CD4-positive, alpha-beta T cell (primary cell): ENCODE results near the gene RPIA. TPM values are rescaled to one million over a fixed set of nuclear protein-coding genes. Genes with fewer than 3 reads are reported as not detected.

ENCODE experiments used
- ATAC-seq: fragments of 200-7000 bp; cut with Tn5 transposase; one replicate; pipeline ENCODE4 v1.10.0; 2022; ENCODE audit warnings: mild to moderate bottlenecking; ENCODE audit not compliant: poor library complexity
- CTCF ChIA-PET: fragments of 350-600 bp; sonication (Branson Sonifier 250); formaldehyde crosslinking; loops from one replicate; lab custom pipeline; 2021; ENCODE audit warnings: antibody characterized with exemption, inconsistent platforms; lab: Charles Lee
- POLR2A ChIA-PET: fragments of 350-600 bp; sonication (Branson Sonifier 250); formaldehyde crosslinking; loops from one replicate; lab custom pipeline; 2021; ENCODE audit warnings: antibody characterized with exemption, inconsistent platforms; lab: Charles Lee
- DNase-seq, 14 experiments: peaks; one replicate each; pipeline ENCODE4 v3.0.0-alpha.2; 2013 to 2020; ENCODE audit warnings: mixed read lengths in 2 of 14
- H3K27ac ChIP-seq, 2 donors: one replicate each; pipeline versions ENCODE4 v1.5.1 to v1.7.0; 2013; ENCODE audit warnings: low read length in 2 of 2, low read depth in 1 of 2, mild to moderate bottlenecking in 1 of 2
- H3K27me3 ChIP-seq, 2 experiments: 1 replicate in 1 of 2; 2 replicates in 1 of 2; pipeline versions ENCODE4 v1.6.1 to v1.7.0; 2013; ENCODE audit warnings: low read length in 2 of 2, control low read depth in 1 of 2, mild to moderate bottlenecking in 1 of 2, moderate library complexity in 1 of 2; ENCODE audit not compliant: insufficient read depth in 2 of 2, control insufficient read depth in 1 of 2
- H3K36me3 ChIP-seq: one replicate; pipeline ENCODE4 v1.6.1; 2013; ENCODE audit warnings: low read length, control low read depth; ENCODE audit not compliant: insufficient read depth
- H3K4me1 ChIP-seq: one replicate; pipeline ENCODE4 v1.6.1; 2013; ENCODE audit warnings: low read length, control low read depth; ENCODE audit not compliant: insufficient read depth
- H3K4me3 ChIP-seq: one replicate; pipeline ENCODE4 v1.5.1; 2013; ENCODE audit warnings: mild to moderate bottlenecking, low read length, moderate library complexity
- H3K9me3 ChIP-seq, 2 experiments: 1 replicate in 1 of 2; 2 replicates in 1 of 2; pipeline versions ENCODE4 v1.6.1 to v1.7.0; 2013; ENCODE audit warnings: low read length in 2 of 2, mild to moderate bottlenecking in 2 of 2, control low read depth in 1 of 2, moderate library complexity in 1 of 2; ENCODE audit not compliant: control insufficient read depth in 1 of 2, insufficient read depth in 1 of 2
- H3K27ac Mint-ChIP-seq: one replicate; pipeline ENCODE4 v1.8.0; 2020; ENCODE audit warnings: mixed read lengths
- H3K27me3 Mint-ChIP-seq: one replicate; pipeline ENCODE4 v1.8.0; 2021; ENCODE audit warnings: mixed read lengths
- H3K36me3 Mint-ChIP-seq: one replicate; pipeline ENCODE4 v1.8.0; 2021; ENCODE audit warnings: low read depth, mixed read lengths
- H3K4me1 Mint-ChIP-seq: one replicate; pipeline ENCODE4 v1.8.0; 2021; ENCODE audit warnings: low read depth, mixed read lengths
- H3K4me3 Mint-ChIP-seq: one replicate; pipeline ENCODE4 v1.8.0; 2020; ENCODE audit warnings: mild to moderate bottlenecking, mixed read lengths
- H3K9me3 Mint-ChIP-seq: one replicate; pipeline ENCODE4 v1.8.0; 2020; ENCODE audit warnings: mixed read lengths
- intact Hi-C, 2 experiments: fragments of 100-400 bp; cut with DNase I in 1 of 2; cut with micrococcal nuclease in 1 of 2; formaldehyde crosslinking; loops; one replicate each; pipeline versions ENCODE4 v1.15.1 to v1.9.0; 2023 to 2025; cut with DNase I, micrococcal nuclease
- total RNA-seq, 174 experiments: library from RNA in 2 of 174; stranded (reverse) in 2 of 174; gene quantifications; one replicate each; pipeline ENCODE4 v1.2.3 and lab custom pipeline; 2021 to 2026
- TF ChIP-seq, protein P1 (sequence below): fragments of 200-600 bp; IDR thresholded peaks from one replicate; pipeline ENCODE4 v1.8.0; 2022; ENCODE audit warnings: antibody characterized with exemption, mild to moderate bottlenecking

Gene RPIA
- total RNA-seq, 2 experiments from 2014 or later = 21.6 to 24.7 TPM

- Mint-ChIP-seq H3K27me3 (no peaks in the 10 kb centered on the region), H3K9me3 (no peaks in the 10 kb centered on the region), H3K27ac (no peak overlapping the region), H3K36me3 (no peaks in the 10 kb centered on the region), H3K4me1 (no peaks in the 10 kb centered on the region), H3K4me3 (no peak overlapping the region)
- no peak for DNase-seq
- H3K27ac ChIP-seq = no peak overlapping the region
- H3K4me3 ChIP-seq = no peak overlapping the region
- TF ChIP-seq, protein P1, sequence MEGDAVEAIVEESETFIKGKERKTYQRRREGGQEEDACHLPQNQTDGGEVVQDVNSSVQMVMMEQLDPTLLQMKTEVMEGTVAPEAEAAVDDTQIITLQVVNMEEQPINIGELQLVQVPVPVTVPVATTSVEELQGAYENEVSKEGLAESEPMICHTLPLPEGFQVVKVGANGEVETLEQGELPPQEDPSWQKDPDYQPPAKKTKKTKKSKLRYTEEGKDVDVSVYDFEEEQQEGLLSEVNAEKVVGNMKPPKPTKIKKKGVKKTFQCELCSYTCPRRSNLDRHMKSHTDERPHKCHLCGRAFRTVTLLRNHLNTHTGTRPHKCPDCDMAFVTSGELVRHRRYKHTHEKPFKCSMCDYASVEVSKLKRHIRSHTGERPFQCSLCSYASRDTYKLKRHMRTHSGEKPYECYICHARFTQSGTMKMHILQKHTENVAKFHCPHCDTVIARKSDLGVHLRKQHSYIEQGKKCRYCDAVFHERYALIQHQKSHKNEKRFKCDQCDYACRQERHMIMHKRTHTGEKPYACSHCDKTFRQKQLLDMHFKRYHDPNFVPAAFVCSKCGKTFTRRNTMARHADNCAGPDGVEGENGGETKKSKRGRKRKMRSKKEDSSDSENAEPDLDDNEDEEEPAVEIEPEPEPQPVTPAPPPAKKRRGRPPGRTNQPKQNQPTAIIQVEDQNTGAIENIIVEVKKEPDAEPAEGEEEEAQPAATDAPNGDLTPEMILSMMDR = no peak
- ChIA-PET CTCF (interaction anchor here (0.6 kb wide), 1 partner anchor 94 kb away, joined by 3 read pairs; no protein-coding TSS in a partner anchor), POLR2A (no interaction called here)
- H3K9me3 ChIP-seq = no peaks in the 10 kb centered on the region
- no peaks in the 10 kb centered on the region for H3K36me3 ChIP-seq
- H3K27me3 ChIP-seq = no peaks in the 10 kb centered on the region
- intact Hi-C loops = no loop called here
- no peaks in the 10 kb centered on the region for H3K4me1 ChIP-seq
- no peak for ATAC-seq
Observed at GRCh38 chr2:88659538-88659915, 31.9 kb upstream of the RPIA start.

DNA sequence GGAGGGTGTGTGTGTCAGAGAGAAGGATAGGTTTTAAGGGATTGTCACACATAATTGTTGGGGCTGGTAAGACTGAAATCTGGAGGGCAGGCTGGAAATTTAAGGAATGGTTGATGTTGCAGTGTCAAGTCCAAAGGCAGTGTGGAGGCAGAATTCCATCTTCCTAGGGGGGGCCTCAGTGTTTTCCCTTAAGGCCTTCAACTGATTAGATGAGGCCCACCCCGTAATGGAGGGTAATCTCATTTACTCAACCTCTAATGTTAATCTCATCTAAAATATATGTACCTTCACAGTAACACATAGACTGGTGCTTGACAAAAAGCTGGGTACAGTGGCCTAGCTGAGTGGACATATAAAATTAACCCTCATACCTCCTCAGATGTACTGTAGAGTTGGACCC, 30.9 kb upstream of the RPIA start:
- POLR2A ChIA-PET = no interaction called here
- H3K36me3 ChIP-seq = no peaks in the 10 kb centered on the region
- H3K36me3 Mint-ChIP-seq = no peaks in the 10 kb centered on the region
- no peak overlapping the region for H3K27ac Mint-ChIP-seq
- no peaks in the 10 kb centered on the region for H3K4me1 ChIP-seq
- H3K4me1 Mint-ChIP-seq = no peaks in the 10 kb centered on the region
- no peaks in the 10 kb centered on the region for H3K27me3 Mint-ChIP-seq
- no peak overlapping the region for H3K4me3 ChIP-seq
- CTCF ChIA-PET = interaction anchor here (0.6 kb wide), 1 partner anchor 11 kb away, joined by 3 read pairs; no protein-coding TSS in a partner anchor
- TF ChIP-seq, protein P1 = no peak
- no peaks in the 10 kb centered on the region for H3K9me3 ChIP-seq
- H3K4me3 Mint-ChIP-seq = no peak overlapping the region
- H3K9me3 Mint-ChIP-seq = no peaks in the 10 kb centered on the region
- intact Hi-C loops = no loop called here
- ATAC-seq (no peak), DNase-seq (no peak)
- no peaks in the 10 kb centered on the region for H3K27me3 ChIP-seq
- no peak overlapping the region for H3K27ac ChIP-seq

DNA sequence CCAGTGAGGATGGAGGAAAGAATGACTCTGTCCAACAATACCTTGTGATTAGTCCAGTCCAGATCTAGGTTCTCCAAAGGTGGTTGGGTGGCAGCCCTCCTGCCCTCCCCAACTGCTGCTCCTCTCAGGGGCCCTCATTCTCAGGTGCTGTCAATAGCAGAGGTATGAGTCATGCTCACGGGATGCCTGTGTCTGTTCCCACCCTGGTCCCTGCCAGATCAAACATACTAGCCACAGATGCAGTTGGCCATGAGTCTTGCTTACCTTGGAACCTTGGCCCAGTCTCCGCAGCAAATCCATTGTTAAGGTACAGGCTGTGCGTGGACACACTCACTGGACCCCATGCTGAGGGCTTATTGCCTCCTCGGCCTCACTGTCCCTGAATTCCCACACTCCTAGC, 24.9 kb upstream of the RPIA start:
- POLR2A ChIA-PET = no interaction called here
- no peak for ATAC-seq
- H3K27me3 Mint-ChIP-seq = no peaks in the 10 kb centered on the region
- H3K4me1 Mint-ChIP-seq = no peaks in the 10 kb centered on the region
- Histone ChIP-seq H3K27me3 (no peaks in the 10 kb centered on the region), H3K27ac (no peak overlapping the region), H3K36me3 (no peaks in the 10 kb centered on the region), H3K4me1 (no peaks in the 10 kb centered on the region), H3K4me3 (no peak overlapping the region), H3K9me3 (no peaks in the 10 kb centered on the region)
- H3K27ac Mint-ChIP-seq = no peak overlapping the region
- no peaks in the 10 kb centered on the region for H3K36me3 Mint-ChIP-seq
- DNase-seq = no peak
- TF ChIP-seq, protein P1 = no peak
- no peak overlapping the region for H3K4me3 Mint-ChIP-seq
- CTCF ChIA-PET = no interaction called here
- H3K9me3 Mint-ChIP-seq = no peaks in the 10 kb centered on the region
- intact Hi-C loops = no loop called here
